Transverse colon (tissue), 4 donors: ENCODE measurements around the gene GRK4. TPM values are rescaled to one million over a fixed set of nuclear protein-coding genes. Genes with fewer than 3 reads are reported as not detected.

Experiments used
- DNase-seq: peaks from one replicate; pipeline ENCODE4 v3.0.0-alpha.2; 2019
- H3K27ac ChIP-seq, 4 donors: fragments of 200-600 bp; sonication (generic); 2 replicates each; pipeline ENCODE4 v1.5.1; 2016 to 2018; ENCODE audit warnings: inconsistent platforms in 4 of 4
- H3K27me3 ChIP-seq: fragments of 200-600 bp; sonication (generic); 2 replicates; pipeline ENCODE4 v1.5.1; 2017; ENCODE audit warnings: inconsistent platforms
- H3K36me3 ChIP-seq, 4 donors: fragments of 200-600 bp; sonication (generic); 2 replicates each; pipeline ENCODE4 v1.5.1; 2017 to 2019; ENCODE audit warnings: inconsistent platforms in 4 of 4
- H3K4me1 ChIP-seq, 4 donors: fragments of 200-600 bp; sonication (generic); 2 replicates each; pipeline ENCODE4 v1.5.1; 2017 to 2020; ENCODE audit warnings: inconsistent platforms in 4 of 4
- H3K4me3 ChIP-seq, 4 donors: fragments of 200-600 bp; sonication (generic); 1 replicate in 1 of 4; 2 replicates in 3 of 4; pipeline versions ENCODE4 v1.5.1 to v1.6.1; 2017 to 2019; ENCODE audit warnings: inconsistent platforms in 4 of 4
- H3K9me3 ChIP-seq, 2 donors: fragments of 200-600 bp; sonication (generic); 2 replicates each; pipeline ENCODE4 v1.5.1; 2017 to 2019; ENCODE audit warnings: inconsistent platforms in 2 of 2
- CTCF ChIP-seq, 5 experiments: fragments of 200-600 bp in 3 of 5; fragments of 450-650 bp in 2 of 5; sonication (generic) in 3 of 5; IDR thresholded peaks; 1 replicate in 2 of 5; 2 replicates in 3 of 5; pipeline ENCODE4 v1.5.1; 2016 to 2017; ENCODE audit warnings: antibody characterized with exemption in 5 of 5, inconsistent platforms in 3 of 5, mild to moderate bottlenecking in 2 of 5, moderate library complexity in 1 of 5
- EP300 ChIP-seq: sonication (generic); formaldehyde crosslinking; IDR thresholded peaks from one replicate; pipeline ENCODE4 v1.6.1; 2017; ENCODE audit warnings: antibody characterized with exemption, low read depth
- POLR2A ChIP-seq: fragments of 450-650 bp; IDR thresholded peaks from one replicate; pipeline ENCODE4 v1.6.1; 2016; ENCODE audit warnings: antibody characterized with exemption, mild to moderate bottlenecking, moderate library complexity
- POLR2AphosphoS5 ChIP-seq, 3 donors: sonication (generic); formaldehyde crosslinking; IDR thresholded peaks; one replicate each; pipeline ENCODE4 v1.6.1; 2016; ENCODE audit warnings: antibody characterized with exemption in 3 of 3
- WGBS, 2 donors: methylation state at CpG; one replicate each; pipeline ENCODE4 v1.1.5; 2018; ENCODE audit warnings: low coverage in 1 of 2; 5-methylcytosine and 5-hydroxymethylcytosine counted together
- in situ Hi-C, 4 donors: fragments of 200-750 bp; cut with MboI; loops; one replicate each; pipeline versions ENCODE4 v1.15.0 to v1.15.1; 2017; ENCODE audit warnings: low sequenced_read_pairs in 3 of 4, low pct_ligation_motif_present in 1 of 4, low pct_unique_long_range_greater_than_20kb in 1 of 4
- intact Hi-C: fragments of 100-400 bp; cut with DNase I; formaldehyde crosslinking; loops from one replicate; pipeline ENCODE4 v1.15.1; 2023; ENCODE audit warnings: low total_unique reads
- total RNA-seq, 4 donors: library from RNA; depleted of rRNA; stranded (reverse); fragments of >200 nt; gene quantifications; one replicate each; pipeline ENCODE4 v1.1.0, GENCODE V29; 2016

Gene GRK4
- total RNA-seq, 4 donors from 2014 or later = 2.5 to 7.9 (median 4.1) TPM

- no peak for TF ChIP-seq POLR2A
- TF ChIP-seq EP300 = no peak
- no peak for TF ChIP-seq POLR2AphosphoS5 (IDR thresholded peaks at IDR 0.05)
- WGBS, 2 donors = 84 to 90% methylated on average over 7 to 11 of the region's 11 CpGs
- Histone ChIP-seq H3K4me1 (peaks cover 0 to 33% (median 18%) of the 10 kb centered on the region in 4 donors), H3K4me3 (no peak overlapping the region), H3K9me3 (no peaks in the 10 kb centered on the region), H3K27ac (no peak overlapping the region), H3K36me3 (no peaks in the 10 kb centered on the region), H3K27me3 (no peaks in the 10 kb centered on the region)
- intact Hi-C loops (loop anchor here (10.0 kb wide), 1 partner anchor 279 kb away; no protein-coding TSS in a partner anchor), in situ Hi-C loops (no loop called here)
- DNase-seq = no peak
These were observed 80.1 kb downstream of the GRK4 start for GRCh38 chr4:3043282-3044020.

GRCh38 chr4:3044870-3045819 is 81.8 kb downstream of the GRK4 start:
- TF ChIP-seq POLR2AphosphoS5 (IDR thresholded peaks at IDR 0.05) (no peak), POLR2A (no peak), EP300 (no peak), CTCF (IDR thresholded peaks at IDR 0.05) (no peak)
- Histone ChIP-seq H3K4me1 (peaks cover 0 to 33% (median 17%) of the 10 kb centered on the region in 4 donors), H3K27me3 (no peaks in the 10 kb centered on the region), H3K9me3 (no peaks in the 10 kb centered on the region), H3K27ac (no peak overlapping the region), H3K36me3 (no peaks in the 10 kb centered on the region), H3K4me3 (no peak overlapping the region)
- 57 to 82% methylated on average over 2 to 22 of the region's 22 CpGs for WGBS, 2 donors
- intact Hi-C loops = loop anchor here (10.0 kb wide), 1 partner anchor 280 kb away; no protein-coding TSS in a partner anchor
- DNase-seq = peak; percentile 63
- in situ Hi-C loops = no loop called here

- no peaks in the 10 kb centered on the region for H3K27me3 ChIP-seq
- DNase-seq = no peak
- no peak overlapping the region for H3K4me3 ChIP-seq
- intact Hi-C loops = loop anchor here (10.0 kb wide), 1 partner anchor 281 kb away; no protein-coding TSS in a partner anchor
- H3K27ac ChIP-seq = no peak overlapping the region
- peaks cover 0 to 27% (median 16%) of the 10 kb centered on the region in 4 donors for H3K4me1 ChIP-seq
- in situ Hi-C loops = no loop called here
- no peaks in the 10 kb centered on the region for H3K36me3 ChIP-seq
- TF ChIP-seq EP300 (no peak), POLR2A (no peak), POLR2AphosphoS5 (IDR thresholded peaks at IDR 0.05) (no peak), CTCF (IDR thresholded peaks at IDR 0.05) (no peak)
- no peaks in the 10 kb centered on the region for H3K9me3 ChIP-seq
- WGBS, 2 donors = 60 to 63% methylated on average over 7 of the region's 7 CpGs
These were observed 82.8 kb downstream of the GRK4 start for GRCh38 chr4:3046162-3046561.

GRCh38 chr4:3046623-3047022 is 83.3 kb downstream of the GRK4 start:
- Histone ChIP-seq H3K4me3 (no peak overlapping the region), H3K27me3 (no peaks in the 10 kb centered on the region), H3K36me3 (no peaks in the 10 kb centered on the region), H3K27ac (no peak overlapping the region), H3K4me1 (peaks cover 0 to 23% (median 14%) of the 10 kb centered on the region in 4 donors), H3K9me3 (no peaks in the 10 kb centered on the region)
- DNase-seq = no peak
- in situ Hi-C loops = no loop called here
- 82 to 86% methylated on average over 3 to 4 of the region's 4 CpGs for WGBS, 2 donors
- intact Hi-C loops = loop anchor here (10.0 kb wide), 1 partner anchor 282 kb away; no protein-coding TSS in a partner anchor
- no peak for TF ChIP-seq EP300
